GM20000 (cell line): ENCODE measurements around the gene ACCSL.
A peak's percentile ranks its signal among the peaks of the same experiment; 100 is the strongest.

Source experiments
- DNase-seq: peaks from one replicate; pipeline ENCODE4 v3.0.0; 2012; ENCODE audit warnings: low spot score
- TF ChIP-seq, protein P1 (sequence below): IDR thresholded peaks from 2 replicates; pipeline ENCODE4 v1.5.1; 2012; ENCODE audit warnings: mild to moderate bottlenecking, control low read depth; ENCODE audit errors: extremely low read depth, missing control alignments

The ACCSL gene

DNA sequence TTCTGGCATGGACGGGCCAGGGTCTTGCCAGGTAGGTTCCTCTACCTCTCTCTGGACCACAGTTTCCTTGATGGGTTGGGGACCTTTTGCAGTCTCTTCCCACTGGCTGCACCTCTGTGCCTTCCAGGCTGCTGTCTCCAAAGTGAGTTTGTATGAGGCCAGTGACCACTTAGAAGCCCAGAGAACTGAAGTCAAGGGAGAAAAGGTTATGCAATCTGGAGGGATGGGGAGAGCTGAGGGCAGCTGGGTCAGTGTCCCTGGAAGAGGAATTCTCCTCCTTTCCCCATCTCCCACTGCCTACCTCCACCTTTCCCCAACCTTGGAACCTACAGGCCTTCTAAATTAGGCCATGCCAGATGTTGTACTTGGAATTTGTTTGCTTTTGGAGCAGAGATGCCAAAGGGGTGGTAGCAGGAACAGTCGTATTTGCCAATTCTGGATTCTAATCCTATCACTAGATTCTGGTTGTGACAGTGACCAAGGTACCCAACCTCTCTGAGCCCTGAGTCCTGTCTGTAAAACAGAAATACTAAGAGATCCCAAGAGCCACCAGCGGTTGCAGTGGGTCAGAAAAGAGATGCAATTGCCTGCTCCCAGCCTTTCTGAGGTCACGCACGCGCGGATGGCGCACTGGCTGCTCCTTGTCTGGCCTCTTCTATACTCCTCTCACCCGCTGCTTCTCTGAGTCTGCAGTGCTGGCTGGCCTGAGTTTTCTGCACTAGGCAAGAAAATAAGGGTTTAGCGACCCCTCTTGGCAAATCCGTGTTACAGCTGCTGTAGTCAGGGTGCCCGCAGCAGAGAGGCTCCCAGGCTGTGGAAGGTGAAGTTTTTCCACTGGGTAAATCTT lies 10.7 kb upstream of the ACCSL start:
- DNase-seq = peak; percentile 59
- TF ChIP-seq, protein P1, sequence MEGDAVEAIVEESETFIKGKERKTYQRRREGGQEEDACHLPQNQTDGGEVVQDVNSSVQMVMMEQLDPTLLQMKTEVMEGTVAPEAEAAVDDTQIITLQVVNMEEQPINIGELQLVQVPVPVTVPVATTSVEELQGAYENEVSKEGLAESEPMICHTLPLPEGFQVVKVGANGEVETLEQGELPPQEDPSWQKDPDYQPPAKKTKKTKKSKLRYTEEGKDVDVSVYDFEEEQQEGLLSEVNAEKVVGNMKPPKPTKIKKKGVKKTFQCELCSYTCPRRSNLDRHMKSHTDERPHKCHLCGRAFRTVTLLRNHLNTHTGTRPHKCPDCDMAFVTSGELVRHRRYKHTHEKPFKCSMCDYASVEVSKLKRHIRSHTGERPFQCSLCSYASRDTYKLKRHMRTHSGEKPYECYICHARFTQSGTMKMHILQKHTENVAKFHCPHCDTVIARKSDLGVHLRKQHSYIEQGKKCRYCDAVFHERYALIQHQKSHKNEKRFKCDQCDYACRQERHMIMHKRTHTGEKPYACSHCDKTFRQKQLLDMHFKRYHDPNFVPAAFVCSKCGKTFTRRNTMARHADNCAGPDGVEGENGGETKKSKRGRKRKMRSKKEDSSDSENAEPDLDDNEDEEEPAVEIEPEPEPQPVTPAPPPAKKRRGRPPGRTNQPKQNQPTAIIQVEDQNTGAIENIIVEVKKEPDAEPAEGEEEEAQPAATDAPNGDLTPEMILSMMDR = peak; percentile 63

DNA sequence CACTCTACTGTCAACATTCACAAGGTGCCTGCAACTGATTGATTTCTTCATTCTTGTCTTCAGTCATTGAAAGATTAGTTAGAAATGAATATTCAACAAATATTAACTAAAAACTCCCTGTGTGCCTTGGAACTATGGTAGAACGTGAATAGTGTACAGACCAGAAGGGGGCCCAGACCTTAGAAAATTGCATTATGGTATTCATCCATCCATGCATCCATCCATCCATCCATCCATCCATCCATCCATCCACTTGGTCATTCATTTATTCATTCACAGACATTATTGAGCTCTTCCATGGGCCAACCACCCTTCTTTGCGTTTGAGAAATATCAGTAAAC lies 10.2 kb upstream of the ACCSL start:
- DNase-seq = no peak
- TF ChIP-seq, protein P1 = no peak

DNA sequence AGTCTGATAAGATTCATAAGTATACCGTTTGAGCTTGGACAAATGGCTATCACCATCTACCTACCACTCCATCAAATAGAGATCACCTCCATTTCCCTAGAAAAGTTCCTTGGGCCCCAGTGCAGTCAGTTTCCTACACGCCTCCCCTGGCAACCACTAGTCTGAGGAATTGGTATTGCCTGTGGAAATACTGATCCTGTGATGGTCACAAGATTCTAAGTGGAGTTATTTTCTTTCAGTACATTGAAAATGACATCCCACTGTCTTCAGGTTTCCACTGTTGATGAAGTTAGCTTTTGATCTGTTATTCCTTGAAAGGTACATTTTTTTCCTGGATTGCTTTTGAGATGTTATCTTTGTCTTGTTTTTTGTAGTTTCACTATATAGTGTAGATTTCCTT lies 4.6 kb upstream of the ACCSL start:
- DNase-seq = no peak
- TF ChIP-seq, protein P1 = no peak

DNA sequence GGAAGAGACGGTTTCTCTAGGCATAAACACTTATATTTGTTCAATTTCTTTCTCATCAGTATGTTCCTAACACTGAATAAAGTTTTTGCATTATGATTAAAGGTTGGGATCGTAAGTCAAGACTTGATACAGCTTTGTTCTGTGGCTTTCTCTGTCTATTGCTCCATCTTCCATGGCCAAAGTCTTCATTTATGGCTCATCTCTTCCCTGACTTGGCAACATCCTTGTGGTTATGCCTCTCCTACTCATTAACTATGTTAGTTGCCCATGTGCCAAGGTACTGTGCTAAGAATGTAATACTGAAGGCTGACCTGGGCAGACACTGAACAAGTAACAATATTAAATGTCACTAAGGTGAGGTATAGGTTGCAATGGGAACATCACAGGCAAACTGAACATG lies 1.6 kb upstream of the ACCSL start:
- TF ChIP-seq, protein P1 = no peak
- no peak for DNase-seq

DNA sequence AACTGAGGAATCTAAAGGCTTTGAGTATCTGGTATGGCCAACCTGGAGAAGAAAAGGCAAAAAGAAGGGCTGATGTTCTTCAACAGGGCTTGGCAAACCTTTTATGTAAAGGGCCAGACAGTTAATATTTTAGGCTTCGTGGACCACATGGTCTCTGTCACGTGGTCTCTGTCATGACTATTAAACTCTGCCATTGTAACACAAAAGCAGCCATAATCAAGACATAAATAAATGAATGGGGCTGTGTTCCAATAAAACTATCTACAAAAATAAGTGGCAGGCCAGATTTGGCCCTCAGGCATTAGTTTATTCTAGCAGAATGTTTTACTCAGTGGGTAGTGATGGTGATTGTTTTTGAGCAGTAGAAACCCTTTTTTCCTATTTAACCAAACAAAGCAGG lies 483 bp upstream of the ACCSL start:
- TF ChIP-seq, protein P1 = no peak
- no peak for DNase-seq

DNA sequence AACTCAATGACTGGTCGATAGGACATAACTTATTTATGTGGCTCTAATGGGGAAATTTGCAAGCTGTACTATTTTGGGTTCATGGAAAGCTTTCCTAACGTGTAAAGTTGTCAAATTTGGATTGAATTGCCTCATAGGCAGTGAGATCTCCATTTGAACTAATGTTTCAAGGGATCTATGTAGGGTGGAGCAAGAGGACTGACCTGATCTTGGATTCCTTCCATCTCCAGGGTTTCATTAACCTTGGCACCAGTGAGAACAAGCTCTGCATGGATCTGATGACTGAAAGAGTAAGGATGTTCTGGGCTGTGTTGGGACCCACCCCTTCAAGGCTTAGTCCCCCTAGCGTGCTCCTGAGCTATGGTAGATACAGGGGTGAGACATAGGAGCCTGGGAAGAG lies 2.1 kb downstream of the ACCSL start:
- TF ChIP-seq, protein P1 = no peak
- DNase-seq = no peak

DNA sequence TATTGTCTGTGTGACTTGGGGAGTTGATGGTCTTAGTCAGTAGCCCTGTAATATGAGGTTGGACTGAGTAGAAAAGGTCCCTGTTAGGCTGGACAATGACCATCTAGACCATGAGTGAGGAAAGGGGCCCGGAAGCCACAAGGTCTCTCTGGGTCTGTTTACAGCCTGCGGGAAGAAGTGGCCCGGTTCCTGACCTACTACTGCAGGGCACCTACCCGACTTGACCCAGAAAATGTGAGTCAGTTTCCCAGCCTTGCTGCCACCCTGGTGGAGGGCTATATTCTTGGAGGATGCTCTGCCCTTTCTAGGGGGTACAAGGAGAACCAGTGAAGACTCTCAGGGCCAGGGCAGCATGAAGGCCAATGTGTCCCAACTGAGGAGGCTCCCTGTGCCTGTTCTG lies 3.4 kb downstream of the ACCSL start:
- TF ChIP-seq, protein P1 = no peak

More for the DNA sequence above, 3.4 kb downstream of the ACCSL start:
- no peak for DNase-seq
